Measurements from ENCODE around the gene AHNAK2. TPM values are rescaled to one million over a fixed set of nuclear protein-coding genes. Genes with fewer than 3 reads are reported as not detected.
A peak's percentile ranks its signal among the peaks of the same experiment; 100 is the strongest.

The AHNAK2 gene
- total and polyA plus RNA-seq, 9 donors: 6.6 to 24.0 (median 18.9) TPM

GRCh38 chr14:104978746-104979691 is 845 bp upstream of the AHNAK2 start:
- DNase-seq: peak; percentile 27
- Histone ChIP-seq H3K4me3 (ENCODE audit: low read length) (peak overlapping the region; percentile 32), H3K4me1 (ENCODE audit: control insufficient read depth, insufficient read depth, low read length) (peaks cover 77% of the 10 kb centered on the region), H3K27me3 (ENCODE audit: control insufficient read depth, insufficient read depth, low read length) (peaks cover 21% of the 10 kb centered on the region), H3K36me3 (ENCODE audit: control insufficient read depth, insufficient read depth, low read length) (no peaks in the 10 kb centered on the region), H3K9me3 (replicated peaks; ENCODE audit: control insufficient read depth, low read depth, low read length) (no peaks in the 10 kb centered on the region), H3K27ac (ENCODE audit: low read length) (no peak overlapping the region)
- WGBS (ENCODE audit: insufficient coverage): 33% methylated on average over 27 of the region's 32 CpGs

- Histone ChIP-seq H3K4me3 (ENCODE audit: low read length) (peak overlapping the region; percentile 44), H3K4me1 (ENCODE audit: control insufficient read depth, insufficient read depth, low read length) (peaks cover 81% of the 10 kb centered on the region), H3K36me3 (ENCODE audit: control insufficient read depth, insufficient read depth, low read length) (no peaks in the 10 kb centered on the region), H3K27me3 (ENCODE audit: control insufficient read depth, insufficient read depth, low read length) (peaks cover 21% of the 10 kb centered on the region), H3K9me3 (replicated peaks; ENCODE audit: control insufficient read depth, low read depth, low read length) (no peaks in the 10 kb centered on the region), H3K27ac (ENCODE audit: low read length) (no peak overlapping the region)
- 69% methylated on average over 11 of the region's 11 CpGs for WGBS (ENCODE audit: insufficient coverage)
- peak; percentile 21 for DNase-seq
These were observed 1.0 kb downstream of the AHNAK2 start for GRCh38 chr14:104977008-104977680.

GRCh38 chr14:104976198-104977007 is 1.8 kb downstream of the AHNAK2 start:
- Histone ChIP-seq H3K27me3 (ENCODE audit: control insufficient read depth, insufficient read depth, low read length) (peaks cover 21% of the 10 kb centered on the region), H3K4me1 (ENCODE audit: control insufficient read depth, insufficient read depth, low read length) (peaks cover 81% of the 10 kb centered on the region), H3K36me3 (ENCODE audit: control insufficient read depth, insufficient read depth, low read length) (no peaks in the 10 kb centered on the region), H3K27ac (ENCODE audit: low read length) (no peak overlapping the region), H3K9me3 (replicated peaks; ENCODE audit: control insufficient read depth, low read depth, low read length) (no peaks in the 10 kb centered on the region), H3K4me3 (ENCODE audit: low read length) (no peak overlapping the region)
- 45% methylated on average over 18 of the region's 21 CpGs for WGBS (ENCODE audit: insufficient coverage)
- peak; percentile 69 for DNase-seq

- Histone ChIP-seq H3K4me1 (ENCODE audit: control insufficient read depth, insufficient read depth, low read length) (peaks cover 80% of the 10 kb centered on the region), H3K4me3 (ENCODE audit: low read length) (no peak overlapping the region), H3K27me3 (ENCODE audit: control insufficient read depth, insufficient read depth, low read length) (peaks cover 21% of the 10 kb centered on the region), H3K9me3 (replicated peaks; ENCODE audit: control insufficient read depth, low read depth, low read length) (no peaks in the 10 kb centered on the region), H3K36me3 (ENCODE audit: control insufficient read depth, insufficient read depth, low read length) (no peaks in the 10 kb centered on the region), H3K27ac (ENCODE audit: low read length) (no peak overlapping the region)
- WGBS (ENCODE audit: insufficient coverage): 62% methylated on average over 17 of the region's 21 CpGs
- peak; percentile 21 for DNase-seq
These were observed 2.5 kb downstream of the AHNAK2 start for GRCh38 chr14:104975481-104976197.

- Histone ChIP-seq H3K4me3 (ENCODE audit: low read length) (no peak overlapping the region), H3K4me1 (ENCODE audit: control insufficient read depth, insufficient read depth, low read length) (peaks cover 80% of the 10 kb centered on the region), H3K36me3 (ENCODE audit: control insufficient read depth, insufficient read depth, low read length) (no peaks in the 10 kb centered on the region), H3K9me3 (replicated peaks; ENCODE audit: control insufficient read depth, low read depth, low read length) (no peaks in the 10 kb centered on the region), H3K27ac (ENCODE audit: low read length) (no peak overlapping the region), H3K27me3 (ENCODE audit: control insufficient read depth, insufficient read depth, low read length) (peaks cover 21% of the 10 kb centered on the region)
- 94% methylated on average over 9 of the region's 14 CpGs for WGBS (ENCODE audit: insufficient coverage)
- peak; percentile 12 for DNase-seq
These were observed 3.3 kb downstream of the AHNAK2 start for GRCh38 chr14:104974665-104975390.

- peaks cover 82% of the 10 kb centered on the region for H3K4me1 ChIP-seq (ENCODE audit: control insufficient read depth, insufficient read depth, low read length)
These were observed 4.0 kb downstream of the AHNAK2 start for GRCh38 chr14:104974146-104974541.

GRCh38 chr14:104973385-104974145 is 4.6 kb downstream of the AHNAK2 start:
- no peaks in the 10 kb centered on the region for H3K9me3 ChIP-seq (replicated peaks; ENCODE audit: control insufficient read depth, low read depth, low read length)
- no peak overlapping the region for H3K4me3 ChIP-seq (ENCODE audit: low read length)
- H3K4me1 ChIP-seq (ENCODE audit: control insufficient read depth, insufficient read depth, low read length): peaks cover 82% of the 10 kb centered on the region
- no peaks in the 10 kb centered on the region for H3K36me3 ChIP-seq (ENCODE audit: control insufficient read depth, insufficient read depth, low read length)
- peak overlapping the region; percentile 78 for H3K27ac ChIP-seq (ENCODE audit: low read length)
- 29% methylated on average over 12 of the region's 23 CpGs for WGBS (ENCODE audit: insufficient coverage)
- DNase-seq: peak; percentile 95
- H3K27me3 ChIP-seq (ENCODE audit: control insufficient read depth, insufficient read depth, low read length): peaks cover 20% of the 10 kb centered on the region

More at GRCh38 chr14:104974146-104974541, 4.0 kb downstream of the AHNAK2 start:
- no peaks in the 10 kb centered on the region for H3K9me3 ChIP-seq (replicated peaks; ENCODE audit: control insufficient read depth, low read depth, low read length)
- H3K27me3 ChIP-seq (ENCODE audit: control insufficient read depth, insufficient read depth, low read length): peaks cover 19% of the 10 kb centered on the region
- 57% methylated on average over 9 of the region's 13 CpGs for WGBS (ENCODE audit: insufficient coverage)
- H3K27ac ChIP-seq (ENCODE audit: low read length): peak overlapping the region; percentile 72
- no peak overlapping the region for H3K4me3 ChIP-seq (ENCODE audit: low read length)
- no peaks in the 10 kb centered on the region for H3K36me3 ChIP-seq (ENCODE audit: control insufficient read depth, insufficient read depth, low read length)
- no peak for DNase-seq

GRCh38 chr14:104973135-104973384 is 5.1 kb downstream of the AHNAK2 start:
- Histone ChIP-seq H3K36me3 (ENCODE audit: control insufficient read depth, insufficient read depth, low read length) (no peaks in the 10 kb centered on the region), H3K27me3 (ENCODE audit: control insufficient read depth, insufficient read depth, low read length) (peaks cover 22% of the 10 kb centered on the region), H3K27ac (ENCODE audit: low read length) (peak overlapping the region; percentile 78), H3K4me3 (ENCODE audit: low read length) (no peak overlapping the region), H3K9me3 (replicated peaks; ENCODE audit: control insufficient read depth, low read depth, low read length) (no peaks in the 10 kb centered on the region), H3K4me1 (ENCODE audit: control insufficient read depth, insufficient read depth, low read length) (peaks cover 84% of the 10 kb centered on the region)
- DNase-seq: peak; percentile 79
- WGBS (ENCODE audit: insufficient coverage): 58% methylated on average over 8 of the region's 12 CpGs
